Aorta (tissue), 5 donors: ENCODE results near the gene SLC35D1. TPM values are rescaled to one million over a fixed set of nuclear protein-coding genes. Genes with fewer than 3 reads are reported as not detected.
A peak's percentile ranks its signal among the peaks of the same experiment; 100 is the strongest.

Experiments
- ATAC-seq: fragments of 200-7000 bp; cut with Tn5 transposase; one replicate; pipeline ENCODE4 v1.9.1; 2022; ENCODE audit warnings: moderate library complexity; ENCODE audit not compliant: low FRiP score
- DNase-seq, 2 donors: peaks; one replicate each; pipeline ENCODE4 v3.0.0-alpha.2; 2020
- H3K27ac ChIP-seq, 2 donors: one replicate each; pipeline ENCODE4 v1.5.1; 2013; ENCODE audit warnings: low read length in 2 of 2, mild to moderate bottlenecking in 2 of 2, moderate library complexity in 2 of 2, control low read depth in 1 of 2, inconsistent platforms in 1 of 2, low read depth in 1 of 2
- H3K27me3 ChIP-seq, 2 donors: one replicate each; pipeline ENCODE4 v1.6.1; 2013; ENCODE audit warnings: control low read depth in 1 of 2, low read length in 1 of 2, mild to moderate bottlenecking in 1 of 2, moderate library complexity in 1 of 2; ENCODE audit not compliant: insufficient read depth in 2 of 2, control insufficient read depth in 1 of 2
- H3K36me3 ChIP-seq, 2 donors: one replicate each; pipeline ENCODE4 v1.6.1; 2013; ENCODE audit warnings: control low read depth in 1 of 2, low read length in 1 of 2, mild to moderate bottlenecking in 1 of 2; ENCODE audit not compliant: insufficient read depth in 2 of 2, control insufficient read depth in 1 of 2
- H3K4me1 ChIP-seq, 2 donors: one replicate each; pipeline ENCODE4 v1.6.1; 2013; ENCODE audit warnings: low read length in 2 of 2, control low read depth in 1 of 2, mild to moderate bottlenecking in 1 of 2, moderate library complexity in 1 of 2; ENCODE audit not compliant: insufficient read depth in 2 of 2, control insufficient read depth in 1 of 2
- H3K4me3 ChIP-seq, 2 donors: one replicate each; pipeline ENCODE4 v1.5.1; 2013; ENCODE audit warnings: low read length in 2 of 2, control low read depth in 1 of 2, mild to moderate bottlenecking in 1 of 2
- H3K9me3 ChIP-seq: one replicate; pipeline ENCODE4 v1.6.1; 2013; ENCODE audit warnings: mild to moderate bottlenecking, low read length; ENCODE audit not compliant: control insufficient read depth
- WGBS, 2 donors: extraction: QIAGEN DNeasy Blood & Tissue Kit; methylation state at CpG; one replicate each; pipeline ENCODE4 v1.1.7; 2013; 5-methylcytosine and 5-hydroxymethylcytosine counted together
- intact Hi-C, 2 donors: fragments of 100-400 bp; cut with DNase I; formaldehyde crosslinking; loops; one replicate each; pipeline versions ENCODE4 v1.14.2 to v1.15.0; 2022
- polyA plus RNA-seq, 2 donors: library from polyadenylated mRNA; stranded (reverse); fragments of 200-250 nt; gene quantifications; one replicate each; pipeline ENCODE4 v1.2.3, GENCODE V29; 2013
- total RNA-seq, 2 donors: library from RNA; stranded (reverse); fragmentation: NEBNext Ultra II Directional; extraction: Animal tissue kit (Norgen Biotek cat#: 25700); gene quantifications; one replicate each; pipeline ENCODE4 v1.2.1, GENCODE V29; 2021
- donor health status: healthy with polysubstance abuse.
- donor health status: Bipolar disorder and iron deficiency.
- donor health status: DM: no; HTN: no; CAD: no.
- donor health status: DM: no; HTN: no; CAD: no.
- donor health status: DM: yes; HTN: yes; CAD: no.

The SLC35D1 gene
- total and polyA plus RNA-seq, 4 donors: 2.9 to 17.8 (median 10.4) TPM

- WGBS, 2 donors: 49% methylated on average over 2 of the region's 2 CpGs
- Histone ChIP-seq H3K27me3 (no peaks in the 10 kb centered on the region), H3K4me3 (no peak overlapping the region), H3K36me3 (peaks cover 0 to 4% of the 10 kb centered on the region in 2 donors), H3K9me3 (no peaks in the 10 kb centered on the region), H3K4me1 (no peaks in the 10 kb centered on the region), H3K27ac (no peak overlapping the region)
- ATAC-seq: no peak
- intact Hi-C loops: loop anchor here in 1 of 2 donors (5.0 kb wide), 1 partner anchor 39 kb away; the partner anchor contains the start of gene SLC35D1
- no peak for DNase-seq
Measured at GRCh38 chr1:67013573-67013972, 40.4 kb downstream of the SLC35D1 start.

- H3K9me3 ChIP-seq: no peaks in the 10 kb centered on the region
- 95 to 96% methylated on average over 3 of the region's 3 CpGs for WGBS, 2 donors
- no peak overlapping the region for H3K27ac ChIP-seq
- H3K4me1 ChIP-seq: no peaks in the 10 kb centered on the region
- H3K36me3 ChIP-seq: peaks cover 2 to 4% of the 10 kb centered on the region in 2 donors
- no peak overlapping the region for H3K4me3 ChIP-seq
- DNase-seq (no peak), ATAC-seq (no peak)
- intact Hi-C loops: loop anchor here in 1 of 2 donors (5.0 kb wide), 1 partner anchor 43 kb away; the partner anchor contains the start of gene SLC35D1
- no peaks in the 10 kb centered on the region for H3K27me3 ChIP-seq
Measured at GRCh38 chr1:67009792-67010191, 44.2 kb downstream of the SLC35D1 start.

- no peak for ATAC-seq
- Histone ChIP-seq H3K4me3 (no peak overlapping the region), H3K9me3 (no peaks in the 10 kb centered on the region), H3K27me3 (no peaks in the 10 kb centered on the region), H3K27ac (peak overlapping the region in 1 of 2 donors; percentile 39), H3K36me3 (peaks cover 2 to 4% of the 10 kb centered on the region in 2 donors), H3K4me1 (peaks cover 0 to 4% of the 10 kb centered on the region in 2 donors)
- WGBS, 2 donors: 70 to 71% methylated on average over 8 of the region's 8 CpGs
- intact Hi-C loops: no loop called here
- no peak for DNase-seq
Measured at GRCh38 chr1:67005068-67005467, 48.9 kb downstream of the SLC35D1 start.

GRCh38 chr1:67004176-67004575 lies 49.8 kb downstream of the SLC35D1 start:
- Histone ChIP-seq H3K27me3 (no peaks in the 10 kb centered on the region), H3K4me3 (no peak overlapping the region), H3K36me3 (peaks cover 2% of the 10 kb centered on the region in 2 donors), H3K27ac (no peak overlapping the region), H3K4me1 (peaks cover 0 to 4% of the 10 kb centered on the region in 2 donors), H3K9me3 (no peaks in the 10 kb centered on the region)
- intact Hi-C loops: loop anchor here in 1 of 2 donors (5.0 kb wide), 1 partner anchor 48 kb away; the partner anchor contains the start of gene SLC35D1
- no peak for ATAC-seq
- WGBS, 2 donors: 62 to 76% methylated on average over 1 of the region's 1 CpG
- DNase-seq: no peak

- Histone ChIP-seq H3K27ac (peak overlapping the region; percentile 22 to 32), H3K36me3 (peaks cover 0 to 2% of the 10 kb centered on the region in 2 donors), H3K9me3 (no peaks in the 10 kb centered on the region), H3K4me3 (no peak overlapping the region), H3K4me1 (peaks cover 0 to 4% of the 10 kb centered on the region in 2 donors), H3K27me3 (no peaks in the 10 kb centered on the region)
- DNase-seq (no peak), ATAC-seq (peak; percentile 44)
- WGBS, 2 donors: 59 to 61% methylated on average over 5 of the region's 5 CpGs
- intact Hi-C loops: loop anchor here in 1 of 2 donors (5.0 kb wide), 1 partner anchor 50 kb away; the partner anchor contains the start of gene SLC35D1
Measured at GRCh38 chr1:67001682-67002425, 52.1 kb downstream of the SLC35D1 start.

GRCh38 chr1:66999640-67000400 lies 54.1 kb downstream of the SLC35D1 start:
- H3K4me3 ChIP-seq: no peak overlapping the region
- DNase-seq: no peak
- H3K9me3 ChIP-seq: no peaks in the 10 kb centered on the region
- intact Hi-C loops: loop anchor here (5.0 to 10.0 kb wide), 2 partner anchors 52 to 235 kb away; partner anchors contain the start of gene SLC35D1 (in 2 of the 2)
- H3K27me3 ChIP-seq: no peaks in the 10 kb centered on the region
- no peak for ATAC-seq
- H3K4me1 ChIP-seq: peaks cover 0 to 4% of the 10 kb centered on the region in 2 donors
- WGBS, 2 donors: 77 to 78% methylated on average over 7 of the region's 7 CpGs
- H3K27ac ChIP-seq: no peak overlapping the region
- peaks cover 0 to 2% of the 10 kb centered on the region in 2 donors for H3K36me3 ChIP-seq

- DNase-seq (no peak), ATAC-seq (no peak)
- Histone ChIP-seq H3K36me3 (peaks cover 0 to 2% of the 10 kb centered on the region in 2 donors), H3K27ac (no peak overlapping the region), H3K27me3 (no peaks in the 10 kb centered on the region), H3K9me3 (no peaks in the 10 kb centered on the region), H3K4me3 (no peak overlapping the region), H3K4me1 (peaks cover 0 to 4% of the 10 kb centered on the region in 2 donors)
- intact Hi-C loops: loop anchor here (5.0 to 10.0 kb wide), 2 partner anchors 53 to 234 kb away; partner anchors contain the start of gene SLC35D1 (in 1 of the 2)
Measured at GRCh38 chr1:66998972-66999371, 55.0 kb downstream of the SLC35D1 start.

- peaks cover 0 to 3% of the 10 kb centered on the region in 2 donors for H3K4me1 ChIP-seq
- no peaks in the 10 kb centered on the region for H3K27me3 ChIP-seq
- no peaks in the 10 kb centered on the region for H3K9me3 ChIP-seq
- 47 to 48% methylated on average over 7 of the region's 7 CpGs for WGBS, 2 donors
- H3K36me3 ChIP-seq: peaks cover 0 to 3% of the 10 kb centered on the region in 2 donors
- peak in 1 of 2 donors; percentile 57 for DNase-seq
- peak; percentile 85 for ATAC-seq
- H3K4me3 ChIP-seq: no peak overlapping the region
- intact Hi-C loops: loop anchor here (1.0 to 10.0 kb wide), 3 partner anchors 56 to 231 kb away; partner anchors contain the start of gene SLC35D1 (in 1 of the 2)
- H3K27ac ChIP-seq: no peak overlapping the region
Measured at GRCh38 chr1:66996018-66996682, 57.8 kb downstream of the SLC35D1 start.
